ENCODE data around the gene HCN1.
"Not testable (repeated sequence)": the region's sequence is repeated elsewhere in the genome, so short reads cannot be mapped to it uniquely, and the experiment has no call there.

HCN1 gene

GRCh38 chr5:45609661-45610060 is 86.5 kb downstream of the HCN1 start:
- DNase-seq, result no peak

GRCh38 chr5:45604092-45604491 is 92.1 kb downstream of the HCN1 start:
- DNase-seq, result no peak

- DNase-seq, result no peak
Measured at GRCh38 chr5:45601424-45601823, 94.8 kb downstream of the HCN1 start.

- DNase-seq, result no peak
Measured at GRCh38 chr5:45596320-45596719, 99.9 kb downstream of the HCN1 start.

- DNase-seq, result not testable (repeated sequence)
Measured at GRCh38 chr5:45586001-45586400, 110.2 kb downstream of the HCN1 start.

- DNase-seq, result no peak
Measured at GRCh38 chr5:45578270-45578669, 117.9 kb downstream of the HCN1 start.

- no peak for DNase-seq
Measured at GRCh38 chr5:45568813-45569212, 127.4 kb downstream of the HCN1 start.

- no peak for DNase-seq
Measured at GRCh38 chr5:45542421-45542820, 153.8 kb downstream of the HCN1 start.

- no peak for DNase-seq
Measured at GRCh38 chr5:45533663-45534062, 162.5 kb downstream of the HCN1 start.

- DNase-seq, result no peak
Measured at GRCh38 chr5:45532826-45533624, 163.2 kb downstream of the HCN1 start.

GRCh38 chr5:45521067-45521466 is 175.1 kb downstream of the HCN1 start:
- no peak for DNase-seq

GRCh38 chr5:45512521-45512920 is 183.7 kb downstream of the HCN1 start:
- no peak for DNase-seq

- no peak for DNase-seq
Measured at GRCh38 chr5:45509371-45509770, 186.8 kb downstream of the HCN1 start.

GRCh38 chr5:45508135-45508534 is 188.0 kb downstream of the HCN1 start:
- DNase-seq, result no peak

GRCh38 chr5:45507178-45507577 is 189.0 kb downstream of the HCN1 start:
- no peak for DNase-seq

- DNase-seq, result not testable (repeated sequence)
Measured at GRCh38 chr5:45499006-45499405, 197.2 kb downstream of the HCN1 start.

- no peak for DNase-seq
Measured at GRCh38 chr5:45491368-45491767, 204.8 kb downstream of the HCN1 start.

- no peak for DNase-seq
Measured at GRCh38 chr5:45484781-45485180, 211.4 kb downstream of the HCN1 start.

GRCh38 chr5:45454114-45454513 is 242.1 kb downstream of the HCN1 start:
- no peak for DNase-seq

- DNase-seq, result not testable (repeated sequence)
Measured at GRCh38 chr5:45444856-45445255, 251.3 kb downstream of the HCN1 start.

- DNase-seq, result no peak
Measured at GRCh38 chr5:45440466-45440865, 255.7 kb downstream of the HCN1 start.

GRCh38 chr5:45437752-45438151 is 258.4 kb downstream of the HCN1 start:
- DNase-seq, result no peak

GRCh38 chr5:45417285-45417998 is 278.7 kb downstream of the HCN1 start:
- DNase-seq, result no peak
